Mucosa of rectum (tissue), 2 donors: ENCODE measurements around the gene FAM20C.

Experiments used
- H3K27ac ChIP-seq, 2 donors: one replicate each; pipeline ENCODE4 v1.7.0; 2013; ENCODE audit warnings: inconsistent platforms in 2 of 2, low read depth in 2 of 2, low read length in 2 of 2
- H3K27me3 ChIP-seq, 2 donors: one replicate each; pipeline ENCODE4 v1.7.0; 2013; ENCODE audit warnings: low read length in 2 of 2; ENCODE audit not compliant: control insufficient read depth in 2 of 2, insufficient read depth in 2 of 2
- H3K36me3 ChIP-seq, 2 donors: one replicate each; pipeline ENCODE4 v1.7.0; 2013; ENCODE audit warnings: low read length in 2 of 2; ENCODE audit not compliant: control insufficient read depth in 2 of 2, insufficient read depth in 2 of 2
- H3K4me1 ChIP-seq, 2 donors: one replicate each; pipeline ENCODE4 v1.7.0; 2013; ENCODE audit warnings: low read length in 2 of 2, mild to moderate bottlenecking in 1 of 2; ENCODE audit not compliant: control insufficient read depth in 2 of 2, insufficient read depth in 2 of 2
- H3K4me3 ChIP-seq, 2 donors: one replicate each; pipeline ENCODE4 v1.7.0; 2013; ENCODE audit warnings: low read length in 2 of 2
- H3K9ac ChIP-seq, 2 donors: one replicate each; pipeline ENCODE4 v1.7.0; 2013; ENCODE audit warnings: low read length in 2 of 2, low read depth in 1 of 2, mild to moderate bottlenecking in 1 of 2
- H3K9me3 ChIP-seq, 2 donors: one replicate each; pipeline ENCODE4 v1.7.0; 2013; ENCODE audit warnings: low read length in 2 of 2; ENCODE audit not compliant: control insufficient read depth in 2 of 2
- donor health status: healthy.
- donor health status: Normal muscosa, but diverticular disease.

The FAM20C gene

GRCh38 chr7:209416-209815, 17.0 kb downstream of the FAM20C start:
- H3K9me3 ChIP-seq = no peaks in the 10 kb centered on the region
- H3K27me3 ChIP-seq = no peaks in the 10 kb centered on the region
- no peak overlapping the region for H3K9ac ChIP-seq
- peaks cover 3 to 6% of the 10 kb centered on the region in 2 donors for H3K36me3 ChIP-seq
- H3K4me1 ChIP-seq = no peaks in the 10 kb centered on the region
- H3K27ac ChIP-seq = no peak overlapping the region
- no peak overlapping the region for H3K4me3 ChIP-seq

- no peaks in the 10 kb centered on the region for H3K27me3 ChIP-seq
- no peak overlapping the region for H3K9ac ChIP-seq
- H3K9me3 ChIP-seq = no peaks in the 10 kb centered on the region
- no peaks in the 10 kb centered on the region for H3K4me1 ChIP-seq
- H3K4me3 ChIP-seq = no peak overlapping the region
- H3K36me3 ChIP-seq = peaks cover 0 to 2% of the 10 kb centered on the region in 2 donors
- H3K27ac ChIP-seq = peak overlapping the region in 1 of 2 donors; percentile 23
Measured at GRCh38 chr7:209906-210305, 17.5 kb downstream of the FAM20C start.

- Histone ChIP-seq H3K27ac (no peak overlapping the region), H3K9ac (no peak overlapping the region), H3K4me1 (no peaks in the 10 kb centered on the region), H3K36me3 (peaks cover 0 to 2% of the 10 kb centered on the region in 2 donors), H3K27me3 (no peaks in the 10 kb centered on the region), H3K9me3 (no peaks in the 10 kb centered on the region), H3K4me3 (no peak overlapping the region)
Measured at GRCh38 chr7:210401-210925, 18.1 kb downstream of the FAM20C start.

GRCh38 chr7:211033-211714, 18.8 kb downstream of the FAM20C start:
- H3K36me3 ChIP-seq = peaks cover 0 to 2% of the 10 kb centered on the region in 2 donors
- H3K9me3 ChIP-seq = no peaks in the 10 kb centered on the region
- no peaks in the 10 kb centered on the region for H3K27me3 ChIP-seq
- no peaks in the 10 kb centered on the region for H3K4me1 ChIP-seq
- H3K9ac ChIP-seq = no peak overlapping the region
- no peak overlapping the region for H3K4me3 ChIP-seq
- no peak overlapping the region for H3K27ac ChIP-seq

- no peak overlapping the region for H3K4me3 ChIP-seq
Measured at GRCh38 chr7:211715-212058, 19.3 kb downstream of the FAM20C start.

GRCh38 chr7:212754-213153, 20.4 kb downstream of the FAM20C start:
- H3K9me3 ChIP-seq = no peaks in the 10 kb centered on the region
- no peak overlapping the region for H3K9ac ChIP-seq
- no peak overlapping the region for H3K4me3 ChIP-seq
- H3K27ac ChIP-seq = no peak overlapping the region
- no peaks in the 10 kb centered on the region for H3K4me1 ChIP-seq
- peaks cover 0 to 2% of the 10 kb centered on the region in 2 donors for H3K36me3 ChIP-seq
- no peaks in the 10 kb centered on the region for H3K27me3 ChIP-seq

More at GRCh38 chr7:211715-212058, 19.3 kb downstream of the FAM20C start:
- Histone ChIP-seq H3K9ac (no peak overlapping the region), H3K27ac (no peak overlapping the region), H3K4me1 (no peaks in the 10 kb centered on the region), H3K9me3 (no peaks in the 10 kb centered on the region), H3K27me3 (no peaks in the 10 kb centered on the region), H3K36me3 (peaks cover 0 to 2% of the 10 kb centered on the region in 2 donors)

GRCh38 chr7:213324-213993, 21.1 kb downstream of the FAM20C start:
- H3K9me3 ChIP-seq = no peaks in the 10 kb centered on the region
- no peak overlapping the region for H3K4me3 ChIP-seq
- H3K9ac ChIP-seq = no peak overlapping the region
- no peaks in the 10 kb centered on the region for H3K27me3 ChIP-seq
- no peaks in the 10 kb centered on the region for H3K4me1 ChIP-seq
- H3K27ac ChIP-seq = no peak overlapping the region
- peaks cover 0 to 2% of the 10 kb centered on the region in 2 donors for H3K36me3 ChIP-seq

GRCh38 chr7:214410-215212, 22.2 kb downstream of the FAM20C start:
- H3K4me1 ChIP-seq = no peaks in the 10 kb centered on the region
- no peak overlapping the region for H3K9ac ChIP-seq
- no peaks in the 10 kb centered on the region for H3K9me3 ChIP-seq
- no peak overlapping the region for H3K27ac ChIP-seq
- no peaks in the 10 kb centered on the region for H3K27me3 ChIP-seq
- no peak overlapping the region for H3K4me3 ChIP-seq
- no peaks in the 10 kb centered on the region for H3K36me3 ChIP-seq

GRCh38 chr7:216360-217300, 24.3 kb downstream of the FAM20C start:
- Histone ChIP-seq H3K4me3 (no peak overlapping the region), H3K9ac (no peak overlapping the region), H3K9me3 (no peaks in the 10 kb centered on the region), H3K27ac (peak overlapping the region in 1 of 2 donors; percentile 43), H3K4me1 (no peaks in the 10 kb centered on the region), H3K36me3 (no peaks in the 10 kb centered on the region), H3K27me3 (no peaks in the 10 kb centered on the region)
